PFSK-1 (cell line): ENCODE data around the gene COL13A1.

Source experiments
- FOXP2 ChIP-seq: optimal IDR thresholded peaks from 2 replicates; pipeline ENCODE3; 2011; ENCODE audit warnings: borderline replicate concordance, control low read depth, inconsistent platforms; ENCODE audit not compliant: insufficient read depth; ENCODE audit errors: extremely low read length, extremely low read depth
- POLR2AphosphoS5 ChIP-seq: IDR thresholded peaks from 2 replicates; pipeline ENCODE4 v1.6.1; 2012; ENCODE audit warnings: low read depth, mild to moderate bottlenecking, control low read depth, low read length, moderate library complexity
- SIN3A ChIP-seq: IDR thresholded peaks from 2 replicates; pipeline ENCODE4 v1.6.1; 2012; ENCODE audit warnings: mild to moderate bottlenecking, low read length, moderate library complexity, borderline replicate concordance; ENCODE audit not compliant: insufficient read depth
- TAF1 ChIP-seq: IDR thresholded peaks from 2 replicates; pipeline ENCODE4 v1.6.1; 2012; ENCODE audit warnings: low read length, control low read depth, borderline replicate concordance; ENCODE audit not compliant: insufficient read depth
- TF ChIP-seq, protein P1 (sequence below), 2 experiments: IDR thresholded peaks; 2 replicates each; pipeline versions ENCODE4 v1.6.1 to v1.8.0; 2011 to 2012; ENCODE audit warnings: low read depth in 2 of 2, low read length in 2 of 2, control low read depth in 1 of 2, inconsistent platforms in 1 of 2, mild to moderate bottlenecking in 1 of 2, moderate library complexity in 1 of 2; ENCODE audit not compliant: insufficient read depth in 1 of 2

The COL13A1 gene

DNA sequence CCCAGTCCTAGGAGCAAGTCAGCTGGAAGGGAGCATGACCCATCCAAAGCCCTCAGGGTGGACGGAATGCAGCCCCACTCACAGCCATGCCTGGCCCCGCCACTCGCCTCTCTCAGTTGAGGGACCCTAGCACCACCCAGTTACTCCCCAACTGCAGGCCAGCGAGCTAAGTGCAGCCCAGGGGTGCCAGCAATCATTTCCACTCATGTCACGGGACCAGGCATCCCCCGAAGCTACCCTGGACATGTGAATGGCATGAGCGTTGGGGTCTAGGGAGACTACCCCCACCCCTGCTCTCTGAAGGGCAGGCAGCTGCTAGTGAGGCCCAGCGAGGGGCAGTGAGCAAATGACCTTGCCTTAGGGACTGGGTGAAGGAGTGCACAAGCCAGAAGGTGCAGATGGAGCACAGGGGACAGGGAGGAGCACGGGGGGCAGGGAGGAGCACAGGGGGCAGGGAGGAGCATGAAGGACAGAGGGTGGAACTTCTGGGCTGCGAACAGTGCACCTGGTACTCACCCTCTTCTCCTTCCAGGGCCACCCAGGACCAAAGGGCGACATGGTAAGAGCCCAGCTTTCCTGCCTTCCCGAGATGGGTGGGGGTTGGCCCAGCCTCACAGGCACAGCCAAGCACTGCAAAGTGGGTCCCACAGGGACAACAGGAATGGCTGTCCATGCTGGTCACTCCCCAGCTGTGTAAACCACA, 87.3 kb downstream of the COL13A1 start:
- TF ChIP-seq FOXP2 = no peak
- no peak for TF ChIP-seq POLR2AphosphoS5
- no peak for TF ChIP-seq TAF1
- TF ChIP-seq SIN3A = no peak
- TF ChIP-seq, protein P1, sequence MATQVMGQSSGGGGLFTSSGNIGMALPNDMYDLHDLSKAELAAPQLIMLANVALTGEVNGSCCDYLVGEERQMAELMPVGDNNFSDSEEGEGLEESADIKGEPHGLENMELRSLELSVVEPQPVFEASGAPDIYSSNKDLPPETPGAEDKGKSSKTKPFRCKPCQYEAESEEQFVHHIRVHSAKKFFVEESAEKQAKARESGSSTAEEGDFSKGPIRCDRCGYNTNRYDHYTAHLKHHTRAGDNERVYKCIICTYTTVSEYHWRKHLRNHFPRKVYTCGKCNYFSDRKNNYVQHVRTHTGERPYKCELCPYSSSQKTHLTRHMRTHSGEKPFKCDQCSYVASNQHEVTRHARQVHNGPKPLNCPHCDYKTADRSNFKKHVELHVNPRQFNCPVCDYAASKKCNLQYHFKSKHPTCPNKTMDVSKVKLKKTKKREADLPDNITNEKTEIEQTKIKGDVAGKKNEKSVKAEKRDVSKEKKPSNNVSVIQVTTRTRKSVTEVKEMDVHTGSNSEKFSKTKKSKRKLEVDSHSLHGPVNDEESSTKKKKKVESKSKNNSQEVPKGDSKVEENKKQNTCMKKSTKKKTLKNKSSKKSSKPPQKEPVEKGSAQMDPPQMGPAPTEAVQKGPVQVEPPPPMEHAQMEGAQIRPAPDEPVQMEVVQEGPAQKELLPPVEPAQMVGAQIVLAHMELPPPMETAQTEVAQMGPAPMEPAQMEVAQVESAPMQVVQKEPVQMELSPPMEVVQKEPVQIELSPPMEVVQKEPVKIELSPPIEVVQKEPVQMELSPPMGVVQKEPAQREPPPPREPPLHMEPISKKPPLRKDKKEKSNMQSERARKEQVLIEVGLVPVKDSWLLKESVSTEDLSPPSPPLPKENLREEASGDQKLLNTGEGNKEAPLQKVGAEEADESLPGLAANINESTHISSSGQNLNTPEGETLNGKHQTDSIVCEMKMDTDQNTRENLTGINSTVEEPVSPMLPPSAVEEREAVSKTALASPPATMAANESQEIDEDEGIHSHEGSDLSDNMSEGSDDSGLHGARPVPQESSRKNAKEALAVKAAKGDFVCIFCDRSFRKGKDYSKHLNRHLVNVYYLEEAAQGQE (IDR thresholded peaks at IDR 0.05; ENCODE audit: insufficient read depth in 1 of 2, low read depth in 2 of 2, low read length in 2 of 2) = no peak

DNA sequence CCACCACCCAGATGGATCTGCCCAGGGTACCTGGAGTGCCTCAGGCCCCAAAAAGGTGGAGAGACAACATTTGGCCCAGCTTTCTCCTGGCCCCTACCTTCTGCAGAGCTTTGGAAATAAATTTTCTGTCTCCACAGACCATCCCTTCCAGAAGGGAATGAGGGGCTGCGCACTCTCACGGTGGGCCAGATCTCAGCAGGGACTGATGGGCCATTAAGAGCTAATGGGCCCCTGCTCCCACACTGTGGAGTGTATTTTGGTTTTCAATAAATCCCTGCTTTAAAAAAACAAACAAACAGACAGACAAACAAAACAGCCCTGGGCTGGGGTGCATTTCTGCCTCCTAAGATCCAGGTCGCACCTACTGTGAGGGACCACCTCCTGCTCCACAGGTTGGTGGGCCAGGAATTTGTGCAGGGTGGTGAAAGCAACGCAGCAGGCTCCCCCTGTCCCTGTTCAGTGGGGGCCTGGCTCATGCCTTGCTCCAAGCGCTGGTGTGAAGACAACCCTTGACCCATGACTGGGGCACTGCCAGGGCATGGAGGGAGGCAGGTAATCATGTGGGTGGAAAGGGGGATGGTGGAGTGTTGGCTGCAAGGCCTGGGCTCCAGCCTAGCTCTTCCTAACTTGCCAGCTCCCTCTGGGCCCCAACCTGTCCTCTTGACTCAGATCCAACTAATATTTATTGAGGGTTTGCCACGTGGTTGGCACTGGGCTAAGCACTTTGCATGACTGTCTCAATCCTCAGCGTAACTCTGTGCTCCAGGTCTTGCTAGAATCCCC, 88.5 kb downstream of the COL13A1 start:
- TF ChIP-seq, protein P1 (IDR thresholded peaks at IDR 0.05; ENCODE audit: insufficient read depth in 1 of 2, low read depth in 2 of 2, low read length in 2 of 2) = no peak
- TF ChIP-seq FOXP2 (no peak), TAF1 (no peak), POLR2AphosphoS5 (no peak), SIN3A (no peak)

- TF ChIP-seq SIN3A (no peak), FOXP2 (no peak)
- TF ChIP-seq, protein P1 (IDR thresholded peaks at IDR 0.05; ENCODE audit: insufficient read depth in 1 of 2, low read depth in 2 of 2, low read length in 2 of 2) = no peak
Observed at GRCh38 chr10:69891057-69891617, 89.4 kb downstream of the COL13A1 start.

DNA sequence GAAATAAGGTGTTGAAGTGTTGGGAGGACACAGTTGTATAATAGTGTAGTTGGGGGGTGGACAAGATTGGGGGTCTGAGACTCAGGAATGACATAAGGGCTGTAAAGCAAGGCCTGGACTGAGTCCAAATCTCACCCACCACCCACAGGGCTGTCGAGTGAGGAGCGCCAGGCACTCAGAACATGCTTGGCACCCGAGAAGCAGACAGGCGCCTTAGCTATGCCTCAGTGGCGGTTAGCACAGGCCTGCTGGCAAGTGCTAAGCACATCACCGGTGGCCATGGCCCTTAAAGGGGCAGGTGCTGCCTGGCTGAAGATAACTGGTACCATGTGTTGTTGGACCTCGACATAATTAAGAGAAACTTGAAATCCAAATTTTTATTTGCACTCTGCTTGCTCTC, 90.7 kb downstream of the COL13A1 start:
- TF ChIP-seq, protein P1 (IDR thresholded peaks at IDR 0.05; ENCODE audit: insufficient read depth in 1 of 2, low read depth in 2 of 2, low read length in 2 of 2) = no peak
- TF ChIP-seq TAF1 = no peak
- TF ChIP-seq POLR2AphosphoS5 = no peak
- no peak for TF ChIP-seq FOXP2
- TF ChIP-seq SIN3A = no peak
